Pancreas (tissue), 10 donors: ENCODE results near the gene LRRC8B. TPM values are rescaled to one million over a fixed set of nuclear protein-coding genes. Genes with fewer than 3 reads are reported as not detected.

Experiments used
- ATAC-seq, 4 donors: fragments of 200-7000 bp; cut with Tn5 transposase; one replicate each; pipeline versions ENCODE4 v1.8.0 to v1.9.1; 2020; ENCODE audit warnings: mild to moderate bottlenecking in 4 of 4, moderate library complexity in 4 of 4
- DNase-seq, 6 donors: peaks; one replicate each; pipeline ENCODE4 v3.0.0-alpha.2; 2020
- FAIRE-seq: peaks from 2 replicates; lab custom pipeline; 2012; peaks lifted over from hg19 to GRCh38; lab: Jason Lieb, UNC
- H3K27ac ChIP-seq, 4 donors: fragments of 200-600 bp; sonication (generic); 1 replicate in 3 of 4; 2 replicates in 1 of 4; pipeline versions ENCODE4 v1.5.0 to v1.8.0; 2020
- H3K27me3 ChIP-seq, 4 donors: fragments of 200-600 bp; one replicate each; pipeline ENCODE4 v1.8.0; 2021
- H3K36me3 ChIP-seq, 3 donors: fragments of 200-600 bp; sonication (generic) in 1 of 3; one replicate each; pipeline versions ENCODE4 v1.5.0 to v1.8.0; 2020 to 2021
- H3K4me1 ChIP-seq, 3 donors: fragments of 200-600 bp; one replicate each; pipeline ENCODE4 v1.8.0; 2021
- H3K4me3 ChIP-seq, 4 donors: fragments of 200-600 bp; sonication (generic) in 2 of 4; one replicate each; pipeline versions ENCODE4 v1.5.0 to v1.8.0; 2020 to 2021
- H3K9me3 ChIP-seq, 4 donors: fragments of 200-600 bp; one replicate each; pipeline ENCODE4 v1.8.0; 2021
- CTCF ChIP-seq, 4 donors: fragments of 200-600 bp; sonication (generic) in 3 of 4; IDR thresholded peaks; one replicate each; pipeline versions ENCODE4 v1.5.0 to v1.8.0; 2021; ENCODE audit warnings: antibody characterized with exemption in 4 of 4
- WGBS, 2 donors: extraction: QIAGEN DNeasy Blood & Tissue Kit; methylation state at CpG; one replicate each; pipeline ENCODE4 v1.1.7; 2013; 5-methylcytosine and 5-hydroxymethylcytosine counted together
- intact Hi-C, 3 donors: fragments of 100-400 bp; cut with DNase I; formaldehyde crosslinking; loops; one replicate each; pipeline versions ENCODE4 v1.11.1 to v1.14.2; 2022
- polyA plus RNA-seq, 2 donors: library from polyadenylated mRNA; stranded (reverse); fragments of 200-250 nt; gene quantifications; one replicate each; pipeline ENCODE4 v1.2.3, GENCODE V29; 2013
- total RNA-seq, 6 donors: library from RNA; stranded (reverse); fragmentation: NEBNext Ultra II Directional in 4 of 6; extraction: Animal tissue kit (Norgen Biotek cat#: 25700) in 4 of 6; gene quantifications; one replicate each; pipeline versions ENCODE4 v1.2.1 to v1.2.4, GENCODE V29; 2021 to 2023
- donor health status: healthy with polysubstance abuse.
- donor health status: DM: no; HTN: no; CAD: no; lungs with moderate emphysema.
- donor health status: DM: no; HTN: no; CAD: no.
- donor health status: control.
- donor health status: control.
- donor health status: Bipolar disorder and iron deficiency.
- donor health status: DM: yes; HTN: yes; CAD: no.
- donor health status: DM: no; HTN: no; CAD: no.
- donor health status: DM: no; HTN: no; CAD: no.
- donor health status: DM: yes; HTN: yes; CAD: no.

Gene LRRC8B
- total and polyA plus RNA-seq, 8 donors = 1.7 to 14.2 (median 7.3) TPM

- H3K4me3 ChIP-seq = no peak overlapping the region
- TF ChIP-seq CTCF (IDR thresholded peaks at IDR 0.05) = no peak
- FAIRE-seq = no peak
- H3K27me3 ChIP-seq = no peaks in the 10 kb centered on the region
- intact Hi-C loops = no loop called here
- peak overlapping the region in 1 of 4 donors; percentile 40 for H3K27ac ChIP-seq
- no peaks in the 10 kb centered on the region for H3K9me3 ChIP-seq
- peak in 3 of 4 donors; percentile 38 to 41 (median 39) for ATAC-seq
- no peaks in the 10 kb centered on the region for H3K36me3 ChIP-seq
- no peak for DNase-seq
- H3K4me1 ChIP-seq = peaks cover 18 to 43% (median 28%) of the 10 kb centered on the region in 3 donors
These were observed 22.4 kb downstream of the LRRC8B start for GRCh38 chr1:89546934-89547562.

GRCh38 chr1:89547563-89548116 is 23.0 kb downstream of the LRRC8B start:
- no peaks in the 10 kb centered on the region for H3K9me3 ChIP-seq
- peaks cover 18 to 49% (median 34%) of the 10 kb centered on the region in 3 donors for H3K4me1 ChIP-seq
- TF ChIP-seq CTCF (IDR thresholded peaks at IDR 0.05) = no peak
- FAIRE-seq (no peak), ATAC-seq (peak; percentile 75 to 85 (median 77)), DNase-seq (peak in 4 of 6 donors; percentile 19 to 50 (median 41))
- H3K36me3 ChIP-seq = no peaks in the 10 kb centered on the region
- H3K4me3 ChIP-seq = no peak overlapping the region
- intact Hi-C loops = no loop called here
- peak overlapping the region in 2 of 4 donors; percentile 19 to 40 for H3K27ac ChIP-seq
- H3K27me3 ChIP-seq = no peaks in the 10 kb centered on the region
- 24 to 25% methylated on average over 2 of the region's 2 CpGs for WGBS, 2 donors

- DNase-seq = no peak
- WGBS, 2 donors = 89 to 91% methylated on average over 2 of the region's 2 CpGs
- ATAC-seq = no peak
- intact Hi-C loops = no loop called here
- Histone ChIP-seq H3K27me3 (no peaks in the 10 kb centered on the region), H3K9me3 (no peaks in the 10 kb centered on the region), H3K27ac (peak overlapping the region in 2 of 4 donors; percentile 7 to 19), H3K4me3 (no peak overlapping the region), H3K36me3 (no peaks in the 10 kb centered on the region), H3K4me1 (peaks cover 18 to 54% (median 41%) of the 10 kb centered on the region in 3 donors)
- no peak for FAIRE-seq
- TF ChIP-seq CTCF (IDR thresholded peaks at IDR 0.05) = no peak
These were observed 23.7 kb downstream of the LRRC8B start for GRCh38 chr1:89548122-89548857.

GRCh38 chr1:89550995-89551394 is 26.4 kb downstream of the LRRC8B start:
- no peaks in the 10 kb centered on the region for H3K27me3 ChIP-seq
- H3K27ac ChIP-seq = no peak overlapping the region
- DNase-seq = no peak
- ATAC-seq = no peak
- H3K4me3 ChIP-seq = no peak overlapping the region
- WGBS, 2 donors = 81 to 87% methylated on average over 5 of the region's 5 CpGs
- H3K36me3 ChIP-seq = no peaks in the 10 kb centered on the region
- intact Hi-C loops = no loop called here
- no peak for FAIRE-seq
- H3K9me3 ChIP-seq = no peaks in the 10 kb centered on the region
- no peak for TF ChIP-seq CTCF (IDR thresholded peaks at IDR 0.05)
- H3K4me1 ChIP-seq = peaks cover 18 to 53% (median 44%) of the 10 kb centered on the region in 3 donors
